A673 (cell line): Measurements from ENCODE around the gene PNMA8A. TPM values are rescaled to one million over a fixed set of nuclear protein-coding genes. Genes with fewer than 3 reads are reported as not detected.

ENCODE experiments used
- BruUV-seq: library from RNA; stranded (reverse); fragments of 400-500 nt; replicated peaks from 2 replicates; lab custom pipeline; 2021; lab: Mats Ljungman, UMichigan
- CTCF ChIA-PET: fragments of 300-600 bp; sonication (Branson Sonifier 250); formaldehyde crosslinking; loops from one replicate; lab custom pipeline; 2022; ENCODE audit warnings: antibody characterized with exemption; lab: Charles Lee
- POLR2A ChIA-PET: fragments of 300-600 bp; sonication (Branson Sonifier 250); formaldehyde crosslinking; loops from one replicate; lab custom pipeline; 2022; ENCODE audit warnings: antibody characterized with exemption; ENCODE audit not compliant: low non-redundant PET; lab: Charles Lee
- DNase-seq: peaks from one replicate; pipeline ENCODE4 v3.0.0-alpha.2; 2015; ENCODE audit warnings: low spot score
- H3K27ac ChIP-seq: fragments of 200-600 bp; sonication (generic); 2 replicates; pipeline ENCODE4 v1.5.1; 2016; ENCODE audit warnings: mixed run types, low read depth, mild to moderate bottlenecking, mixed read lengths, antibody characterized with exemption, low read length; ENCODE audit not compliant: poor library complexity, severe bottlenecking
- H3K27me3 ChIP-seq: fragments of 200-600 bp; sonication (generic); replicated peaks from 2 replicates; pipeline ENCODE4 v1.6.1; 2017; ENCODE audit warnings: mixed run types, low read depth, mild to moderate bottlenecking, mixed read lengths, antibody characterized with exemption, low read length; ENCODE audit not compliant: insufficient read depth, poor library complexity
- H3K36me3 ChIP-seq: fragments of 200-600 bp; sonication (generic); 2 replicates; pipeline ENCODE4 v1.6.1; 2016; ENCODE audit warnings: mixed run types, mild to moderate bottlenecking, mixed read lengths, antibody characterized with exemption, low read length; ENCODE audit not compliant: insufficient read depth, poor library complexity, severe bottlenecking
- H3K4me1 ChIP-seq: fragments of 200-600 bp; sonication (generic); 2 replicates; pipeline ENCODE4 v1.6.1; 2017; ENCODE audit warnings: mixed run types, mild to moderate bottlenecking, mixed read lengths, antibody characterized with exemption, low read length; ENCODE audit not compliant: insufficient read depth, poor library complexity, severe bottlenecking
- H3K4me3 ChIP-seq: fragments of 200-600 bp; sonication (generic); 2 replicates; pipeline ENCODE4 v1.5.1; 2016; ENCODE audit warnings: low read depth, mixed run types, mild to moderate bottlenecking, mixed read lengths, low read length; ENCODE audit not compliant: poor library complexity, severe bottlenecking
- H3K9me3 ChIP-seq: fragments of 200-600 bp; sonication (generic); 2 replicates; pipeline ENCODE4 v1.6.1; 2016; ENCODE audit warnings: mixed run types, low read depth, mild to moderate bottlenecking, mixed read lengths, antibody characterized with exemption, low read length; ENCODE audit not compliant: poor library complexity, severe bottlenecking
- EZH2 ChIP-seq: fragments of 200-600 bp; sonication (generic); IDR thresholded peaks from 2 replicates; pipeline ENCODE4 v1.6.1; 2017; ENCODE audit warnings: borderline replicate concordance, low read depth, mild to moderate bottlenecking, mixed read lengths, antibody characterized with exemption, low read length; ENCODE audit not compliant: poor library complexity, severe bottlenecking
- intact Hi-C: fragments of 100-400 bp; cut with micrococcal nuclease; formaldehyde crosslinking; loops from one replicate; pipeline ENCODE4 v1.10.0; 2022; ENCODE audit not compliant: unreplicated experiment
- total RNA-seq: library from RNA; stranded (reverse); gene quantifications from 2 replicates; pipeline ENCODE4 v1.2.3, GENCODE V29; 2021
- TF ChIP-seq, protein P1 (sequence below): fragments of 300-800, 200-600 bp; sonication (generic); conservative IDR thresholded peaks from 2 replicates; pipeline ENCODE4 v1.5.1; 2017; ENCODE audit warnings: low read depth, mild to moderate bottlenecking, antibody characterized with exemption, low read length, moderate library complexity, mixed read lengths

The PNMA8A gene
- total RNA-seq, 1 experiment from 2014 or later = 12.8 TPM

DNA sequence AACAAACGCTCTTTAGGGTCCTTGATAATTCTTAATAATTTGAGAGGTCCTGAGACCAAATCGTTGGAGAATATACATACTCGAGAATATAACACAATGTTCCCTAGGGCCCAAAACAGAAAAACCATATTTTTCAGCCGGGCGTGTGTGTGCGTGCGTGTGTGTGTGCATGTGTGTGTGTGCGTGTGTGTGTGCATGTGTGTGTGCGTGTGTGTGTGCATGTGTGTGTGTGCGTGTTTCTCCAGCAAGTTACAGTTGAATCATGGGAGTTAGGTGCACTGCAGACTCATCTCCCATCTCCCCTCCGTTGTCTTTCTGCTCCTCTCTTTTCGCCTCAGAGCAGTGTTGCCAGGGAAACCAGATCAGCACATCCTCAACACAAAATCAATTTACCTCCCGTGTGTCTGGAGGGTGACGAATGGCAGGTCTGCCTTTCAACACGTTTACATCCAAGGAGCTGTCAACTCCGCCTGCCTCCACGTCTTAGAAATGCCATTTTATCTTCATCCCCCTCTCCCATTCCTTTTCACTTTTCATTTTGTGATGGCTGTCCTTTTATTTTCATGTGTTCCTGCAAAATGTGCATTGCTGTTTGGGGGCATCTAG is 32.6 kb upstream of the PNMA8A start:
- ChIA-PET CTCF (no interaction called here), POLR2A (no interaction called here)
- intact Hi-C loops = no loop called here
- Histone ChIP-seq H3K27ac (no peak overlapping the region), H3K36me3 (no peaks in the 10 kb centered on the region), H3K9me3 (no peaks in the 10 kb centered on the region), H3K4me1 (no peaks in the 10 kb centered on the region), H3K27me3 (no peaks in the 10 kb centered on the region), H3K4me3 (no peak overlapping the region)
- BruUV-seq = no TSS peak
- no peak for DNase-seq
- no peak for TF ChIP-seq EZH2
- TF ChIP-seq, protein P1, sequence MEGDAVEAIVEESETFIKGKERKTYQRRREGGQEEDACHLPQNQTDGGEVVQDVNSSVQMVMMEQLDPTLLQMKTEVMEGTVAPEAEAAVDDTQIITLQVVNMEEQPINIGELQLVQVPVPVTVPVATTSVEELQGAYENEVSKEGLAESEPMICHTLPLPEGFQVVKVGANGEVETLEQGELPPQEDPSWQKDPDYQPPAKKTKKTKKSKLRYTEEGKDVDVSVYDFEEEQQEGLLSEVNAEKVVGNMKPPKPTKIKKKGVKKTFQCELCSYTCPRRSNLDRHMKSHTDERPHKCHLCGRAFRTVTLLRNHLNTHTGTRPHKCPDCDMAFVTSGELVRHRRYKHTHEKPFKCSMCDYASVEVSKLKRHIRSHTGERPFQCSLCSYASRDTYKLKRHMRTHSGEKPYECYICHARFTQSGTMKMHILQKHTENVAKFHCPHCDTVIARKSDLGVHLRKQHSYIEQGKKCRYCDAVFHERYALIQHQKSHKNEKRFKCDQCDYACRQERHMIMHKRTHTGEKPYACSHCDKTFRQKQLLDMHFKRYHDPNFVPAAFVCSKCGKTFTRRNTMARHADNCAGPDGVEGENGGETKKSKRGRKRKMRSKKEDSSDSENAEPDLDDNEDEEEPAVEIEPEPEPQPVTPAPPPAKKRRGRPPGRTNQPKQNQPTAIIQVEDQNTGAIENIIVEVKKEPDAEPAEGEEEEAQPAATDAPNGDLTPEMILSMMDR = no peak

DNA sequence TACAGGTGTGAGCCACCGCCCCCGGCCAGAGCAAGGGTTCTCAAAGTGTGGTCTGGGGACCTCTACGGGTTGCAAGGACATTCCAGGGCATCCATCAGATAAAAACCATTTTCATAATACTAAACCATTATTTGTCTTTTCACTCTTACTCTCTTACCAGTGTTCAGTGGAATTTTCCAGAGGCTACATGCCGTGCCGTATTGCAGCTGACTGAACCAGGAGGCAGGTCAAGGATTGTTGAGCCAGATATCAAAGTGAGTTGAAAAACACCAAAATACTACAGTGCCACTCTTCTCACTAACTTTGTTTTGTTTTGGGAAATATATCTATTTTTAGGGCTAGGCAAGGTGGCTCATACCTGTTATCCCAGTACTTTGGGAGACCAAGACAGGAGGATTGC is 31.5 kb upstream of the PNMA8A start:
- Histone ChIP-seq H3K4me1 (no peaks in the 10 kb centered on the region), H3K9me3 (no peaks in the 10 kb centered on the region), H3K27me3 (no peaks in the 10 kb centered on the region), H3K4me3 (no peak overlapping the region), H3K27ac (no peak overlapping the region), H3K36me3 (no peaks in the 10 kb centered on the region)
- intact Hi-C loops = no loop called here
- ChIA-PET CTCF (no interaction called here), POLR2A (no interaction called here)
- no peak for DNase-seq
- BruUV-seq = no TSS peak
- TF ChIP-seq EZH2 = no peak
- TF ChIP-seq, protein P1 = no peak

DNA sequence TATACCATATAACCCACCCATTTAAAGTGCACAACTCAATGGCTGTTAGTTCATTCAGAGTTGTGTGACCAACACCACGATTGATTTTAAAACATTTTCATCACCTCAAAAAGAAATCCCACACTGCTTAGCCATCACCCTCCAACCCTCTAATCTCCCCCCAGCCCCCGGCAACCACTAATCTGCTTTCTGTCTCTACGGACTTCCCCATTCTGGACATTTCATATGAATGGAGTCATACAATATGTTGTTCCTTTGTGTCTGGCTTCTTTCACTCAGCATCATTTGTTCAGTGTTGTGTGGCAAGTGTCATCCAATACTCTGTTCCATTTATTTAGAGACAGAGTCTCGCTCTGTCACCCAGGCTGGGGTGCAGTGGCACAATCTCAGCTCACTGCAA is 28.3 kb upstream of the PNMA8A start:
- H3K36me3 ChIP-seq = no peaks in the 10 kb centered on the region
- BruUV-seq = no TSS peak
- no peak overlapping the region for H3K4me3 ChIP-seq
- H3K4me1 ChIP-seq = peaks cover 7% of the 10 kb centered on the region
- ChIA-PET CTCF (no interaction called here), POLR2A (no interaction called here)
- H3K9me3 ChIP-seq = no peaks in the 10 kb centered on the region
- no peak for DNase-seq
- H3K27ac ChIP-seq = no peak overlapping the region
- no peaks in the 10 kb centered on the region for H3K27me3 ChIP-seq
- intact Hi-C loops = no loop called here
- TF ChIP-seq, protein P1 = no peak
- TF ChIP-seq EZH2 = no peak
